Heart left ventricle (tissue), 13 donors: Measurements from ENCODE around the gene C3orf80.

Experiments
- POLR2A ChIP-seq, 2 donors: fragments of 450-650 bp; IDR thresholded peaks; one replicate each; pipeline ENCODE4 v1.6.1; 2017; ENCODE audit warnings: antibody characterized with exemption in 2 of 2, mild to moderate bottlenecking in 2 of 2, moderate library complexity in 2 of 2
- TF ChIP-seq, protein P1 (sequence below), 12 donors: fragments of 200-600 bp; sonication (generic) in 4 of 12; IDR thresholded peaks; one replicate each; pipeline versions ENCODE4 v1.5.0 to v1.8.0; 2018 to 2022; ENCODE audit warnings: antibody characterized with exemption in 12 of 12, mild to moderate bottlenecking in 5 of 12
- donor health status: ischemic (EF 13 %, LVEDD 7.1; RV severe dilation, severe dysfunction).
- donor health status: DM: no; HTN: yes; CAD: no.
- donor health status: DM: no; HTN: no; CAD: no.
- donor health status: ischemic (EF 25% LVEDD 6.9; RV normal size, moderate dysfunction).
- donor health status: ischemic (EF 25% LVEDD 5.7; RV mildly dilated, moderate dysfunction).
- donor health status: ischemic (EF 35%, LVEDD 5.7; RV mildly dilated, moderate dysfunction).
- donor health status: nonischemic (EF 11% LVEDD 7.7; RV severe dilation, severe dysfunction).
- donor health status: DM: yes; HTN: yes; CAD: no.
- donor health status: PGD.
- donor health status: ischemic (EF 29% LVEDD 5.4; RV normal size, mild dysfunction).
- donor health status: nonischemic (EF 23%, LVEDD 6.1; RV moderate dilation, normal function).

DNA sequence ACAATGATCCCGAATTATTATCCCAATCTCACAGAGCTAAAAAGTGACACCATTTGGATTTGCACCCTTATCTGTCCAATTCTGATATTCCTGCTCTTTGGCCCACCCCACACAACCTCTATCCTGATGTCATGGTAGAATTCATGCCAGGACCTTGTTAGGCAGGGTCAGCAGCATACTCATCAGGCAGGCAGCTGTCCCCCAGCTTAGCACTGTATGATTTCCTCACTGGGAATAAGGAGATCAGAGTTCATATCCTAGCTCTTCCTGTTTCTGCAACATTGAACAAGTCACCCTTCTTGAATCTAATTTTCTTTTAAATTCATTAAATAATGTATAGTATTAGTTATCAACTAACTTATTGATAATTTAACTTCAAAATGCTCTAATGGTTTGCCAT is 12.0 kb upstream of the C3orf80 start:
- TF ChIP-seq, protein P1, sequence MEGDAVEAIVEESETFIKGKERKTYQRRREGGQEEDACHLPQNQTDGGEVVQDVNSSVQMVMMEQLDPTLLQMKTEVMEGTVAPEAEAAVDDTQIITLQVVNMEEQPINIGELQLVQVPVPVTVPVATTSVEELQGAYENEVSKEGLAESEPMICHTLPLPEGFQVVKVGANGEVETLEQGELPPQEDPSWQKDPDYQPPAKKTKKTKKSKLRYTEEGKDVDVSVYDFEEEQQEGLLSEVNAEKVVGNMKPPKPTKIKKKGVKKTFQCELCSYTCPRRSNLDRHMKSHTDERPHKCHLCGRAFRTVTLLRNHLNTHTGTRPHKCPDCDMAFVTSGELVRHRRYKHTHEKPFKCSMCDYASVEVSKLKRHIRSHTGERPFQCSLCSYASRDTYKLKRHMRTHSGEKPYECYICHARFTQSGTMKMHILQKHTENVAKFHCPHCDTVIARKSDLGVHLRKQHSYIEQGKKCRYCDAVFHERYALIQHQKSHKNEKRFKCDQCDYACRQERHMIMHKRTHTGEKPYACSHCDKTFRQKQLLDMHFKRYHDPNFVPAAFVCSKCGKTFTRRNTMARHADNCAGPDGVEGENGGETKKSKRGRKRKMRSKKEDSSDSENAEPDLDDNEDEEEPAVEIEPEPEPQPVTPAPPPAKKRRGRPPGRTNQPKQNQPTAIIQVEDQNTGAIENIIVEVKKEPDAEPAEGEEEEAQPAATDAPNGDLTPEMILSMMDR (IDR thresholded peaks at IDR 0.05): no peak
- TF ChIP-seq POLR2A (IDR thresholded peaks at IDR 0.05): no peak
